Stimulated activated CD8-positive, alpha-beta memory T cell treated with anti-CD3 and anti-CD28 coated beads, Interleukin-12 subunit alpha, Interleukin-12 subunit beta, amount 100 ng/mL, for 1 hour (primary cell): Measurements from ENCODE around the gene PWWP2B.

Source experiments
- DNase-seq: peaks from one replicate; pipeline ENCODE4 v3.0.0-alpha.2; 2020; ENCODE audit warnings: low read depth

The PWWP2B gene

GRCh38 chr10:132420469-132420980 lies 23.5 kb downstream of the PWWP2B start:
- DNase-seq, result no peak

- no peak for DNase-seq
Observed at GRCh38 chr10:132420981-132421846, 24.2 kb downstream of the PWWP2B start.

GRCh38 chr10:132421847-132422751 lies 25.1 kb downstream of the PWWP2B start:
- DNase-seq, result no peak

DNA sequence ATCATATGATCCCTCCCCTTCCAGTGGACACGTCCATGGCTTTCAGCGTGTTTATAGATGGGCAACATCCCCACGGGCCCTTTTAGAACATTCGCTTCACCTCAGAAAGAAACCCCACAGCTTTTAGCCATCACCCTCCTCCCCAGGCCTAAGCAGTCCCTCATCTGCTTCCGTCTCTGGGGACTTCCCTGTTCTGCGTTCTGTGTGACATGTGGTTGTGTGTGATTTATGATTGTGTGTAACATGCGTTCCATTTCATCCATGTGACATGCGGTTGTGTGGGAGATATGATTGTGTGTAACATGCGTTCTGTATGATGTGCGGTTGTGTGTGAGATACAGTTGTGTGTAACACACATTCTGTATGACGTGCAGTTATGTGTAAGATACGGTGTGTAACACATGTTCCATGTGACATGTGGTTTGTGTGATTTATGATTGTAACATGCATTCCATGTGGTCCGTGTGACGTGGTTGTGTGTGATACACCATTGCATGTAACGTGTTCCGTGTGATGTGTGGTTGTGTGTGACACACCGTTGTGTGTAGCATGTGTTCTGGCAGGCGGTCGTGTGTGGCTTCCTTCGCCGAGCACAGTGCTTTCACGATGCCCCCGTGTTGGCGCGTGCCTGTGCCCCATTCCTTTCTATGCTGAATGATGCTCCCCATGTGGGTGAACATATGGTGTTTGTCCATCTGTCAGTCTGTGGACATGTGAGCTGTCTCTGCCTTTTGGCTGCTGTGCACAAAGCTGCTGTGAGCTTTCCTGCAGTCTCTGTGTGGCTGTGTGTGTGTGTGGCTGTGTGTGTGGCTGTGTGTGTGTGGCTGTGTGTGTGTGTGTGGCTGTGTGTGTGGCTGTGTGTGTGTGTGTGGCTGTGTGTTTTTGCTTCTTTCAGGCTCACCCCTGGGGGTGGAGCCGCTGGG lies 26.2 kb downstream of the PWWP2B start:
- DNase-seq, result no peak

- DNase-seq, result no peak
Observed at GRCh38 chr10:132423966-132424861, 27.2 kb downstream of the PWWP2B start.

GRCh38 chr10:132425029-132425756 lies 28.2 kb downstream of the PWWP2B start:
- no peak for DNase-seq

DNA sequence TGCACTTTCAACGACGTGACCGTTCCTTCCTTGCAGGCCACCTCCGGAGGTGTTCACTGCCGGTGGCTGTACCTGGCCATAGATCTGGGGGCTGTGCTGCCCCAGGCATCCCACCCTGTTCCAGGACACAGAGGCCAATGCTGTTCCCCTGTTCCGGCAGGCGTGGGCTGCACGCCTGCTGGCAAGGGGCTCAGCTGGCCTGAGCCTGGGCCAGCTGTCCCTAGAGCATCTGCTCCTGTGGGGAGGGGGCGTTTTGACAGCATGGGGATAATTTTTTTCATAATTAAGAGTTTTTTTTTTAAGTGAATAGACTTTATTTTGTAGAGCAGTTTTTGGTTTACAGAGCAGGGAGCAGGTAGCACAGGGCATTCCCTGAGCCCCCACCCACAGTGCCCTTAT lies 28.8 kb downstream of the PWWP2B start:
- DNase-seq, result no peak

- DNase-seq, result no peak
Observed at GRCh38 chr10:132427006-132427771, 30.2 kb downstream of the PWWP2B start.

- DNase-seq, result no peak
Observed at GRCh38 chr10:132427939-132428367, 31.0 kb downstream of the PWWP2B start.

GRCh38 chr10:132428486-132428995 lies 31.5 kb downstream of the PWWP2B start:
- no peak for DNase-seq

DNA sequence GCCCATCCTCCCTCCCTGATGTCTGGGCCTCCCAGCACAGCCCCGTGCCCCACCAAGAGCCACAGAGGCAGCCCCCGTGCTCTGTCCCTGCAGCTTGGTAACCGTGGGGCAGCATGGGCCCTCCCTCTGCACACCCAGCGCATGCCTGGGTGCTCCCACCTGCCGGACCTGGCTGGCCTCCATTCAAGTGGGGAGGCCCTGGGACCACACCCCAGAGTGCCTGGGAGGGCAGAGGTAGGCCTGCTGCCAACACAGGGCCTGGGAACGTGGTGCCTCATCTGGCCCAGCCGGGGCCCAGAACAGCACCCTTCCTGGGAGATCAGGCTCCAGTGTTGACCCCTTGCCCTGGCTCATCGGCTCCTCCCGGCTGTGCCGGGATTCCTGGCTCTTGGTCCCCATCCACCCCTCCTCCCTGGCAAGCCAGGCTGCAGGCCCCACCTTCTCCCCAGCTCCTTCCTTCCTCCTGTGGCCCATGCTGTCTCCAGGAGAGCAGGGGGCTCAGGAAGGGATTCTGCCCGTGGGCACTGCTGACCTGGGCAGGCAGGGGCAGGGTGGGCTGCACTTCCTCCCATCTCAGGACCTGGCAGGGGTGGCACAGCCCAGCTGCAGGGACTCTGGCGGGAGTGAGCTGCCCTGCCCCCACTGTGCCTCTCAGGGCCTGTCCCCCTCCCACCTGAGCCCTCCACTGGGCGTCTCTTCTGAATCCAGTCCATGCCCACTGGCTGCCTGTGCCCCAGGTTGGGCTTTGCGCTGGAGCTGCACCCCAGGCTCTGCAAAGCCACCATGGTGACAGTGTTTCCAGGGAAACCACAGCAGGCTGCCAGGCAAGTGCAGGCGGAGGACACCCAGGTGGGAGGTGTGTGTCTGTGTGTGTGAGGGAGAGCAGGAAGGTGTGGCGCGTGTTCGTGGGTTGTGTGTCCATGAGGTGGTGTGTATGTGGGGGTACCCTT lies 32.6 kb downstream of the PWWP2B start:
- DNase-seq, result no peak

GRCh38 chr10:132430231-132430743 lies 33.3 kb downstream of the PWWP2B start:
- DNase-seq, result no peak

GRCh38 chr10:132430861-132431271 lies 33.9 kb downstream of the PWWP2B start:
- no peak for DNase-seq

DNA sequence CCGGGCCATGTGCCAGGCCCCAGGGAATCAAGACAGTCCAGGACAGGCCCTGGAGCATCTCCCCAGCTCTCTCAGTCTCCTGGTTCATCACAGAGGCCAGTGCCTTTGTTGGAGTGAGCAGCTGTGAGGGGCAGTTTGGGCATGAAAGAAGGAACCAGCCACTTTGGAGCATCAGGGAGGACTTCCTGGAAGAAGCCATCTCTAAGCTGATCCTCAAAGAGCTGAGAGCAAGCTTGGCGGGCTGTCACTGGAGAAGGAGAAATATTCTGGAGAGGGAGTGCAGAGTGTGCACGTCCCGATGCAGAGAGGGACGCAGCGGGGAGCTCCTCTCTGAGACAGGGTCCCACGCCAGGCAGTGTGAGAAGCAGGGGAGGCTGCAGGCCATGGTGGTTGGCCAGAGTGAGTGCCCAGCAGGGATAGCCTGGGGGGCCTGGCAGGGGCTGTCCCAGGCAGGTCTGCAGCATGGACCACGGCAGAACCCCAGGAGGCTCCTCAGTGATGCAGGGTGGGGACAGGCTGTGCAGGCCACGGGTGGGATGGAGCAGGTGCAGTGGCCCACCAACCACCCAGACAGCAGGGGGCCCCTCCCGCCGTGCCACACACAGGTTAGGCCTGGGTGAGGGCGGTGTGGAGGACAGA lies 34.7 kb downstream of the PWWP2B start:
- DNase-seq, result no peak

DNA sequence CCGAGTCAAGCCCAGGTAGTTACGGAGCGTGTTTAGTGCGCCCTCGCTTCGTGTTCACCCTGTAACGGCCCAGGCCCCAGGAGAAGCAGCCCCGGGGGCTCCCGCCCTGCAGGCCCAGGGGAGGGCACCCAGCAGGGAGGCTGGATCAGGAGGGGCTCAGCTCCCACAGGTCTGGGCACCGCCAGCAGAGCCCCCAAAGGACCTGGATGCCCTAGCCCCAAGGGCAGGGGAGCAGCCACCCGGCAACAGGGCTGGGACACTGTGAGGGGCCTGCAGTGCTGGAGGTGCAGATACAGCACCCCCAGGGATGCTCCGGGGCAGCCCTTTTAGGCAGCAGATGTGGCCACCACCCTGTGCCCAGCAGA lies 35.2 kb downstream of the PWWP2B start:
- no peak for DNase-seq

DNA sequence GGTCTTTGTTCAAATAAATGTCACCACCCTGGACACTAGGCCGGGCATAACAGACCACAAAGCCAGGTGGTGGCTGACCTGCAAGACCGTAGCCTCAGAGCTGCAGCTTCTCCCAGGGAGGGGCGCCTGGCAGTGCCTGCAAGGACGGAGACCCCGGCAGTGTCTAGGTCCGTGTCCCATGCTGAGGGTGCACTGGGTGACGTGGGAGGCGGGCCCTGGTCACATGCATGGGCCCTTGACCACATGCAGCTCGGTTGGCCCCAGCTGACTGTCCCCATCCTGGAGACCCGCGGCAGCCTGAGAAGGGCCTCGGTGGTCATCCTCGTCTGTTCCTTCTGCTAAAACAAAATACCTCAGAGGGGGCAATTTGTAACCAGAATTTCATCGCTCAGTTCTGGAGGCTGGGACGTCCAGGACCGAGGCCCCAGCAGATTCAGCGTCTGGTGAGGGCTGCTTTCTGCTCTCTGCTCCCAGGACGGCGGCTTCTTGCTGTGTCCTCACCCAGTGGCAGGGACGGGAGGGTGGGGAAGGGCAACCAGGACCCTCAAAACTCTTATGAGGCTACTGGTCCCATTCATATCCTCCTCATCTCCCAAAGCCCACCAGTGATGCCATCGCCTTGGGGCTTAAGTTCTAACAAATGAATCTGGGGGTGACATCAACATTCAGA lies 36.8 kb downstream of the PWWP2B start:
- no peak for DNase-seq
